GM19240 (cell line): ENCODE results near the gene TNP1.

Experiments used
- DNase-seq: peaks from one replicate; pipeline ENCODE4 v3.0.0; 2011; ENCODE audit warnings: low spot score; ENCODE audit not compliant: insufficient read length

Gene TNP1

GRCh38 chr2:216842636-216843035, 17.2 kb downstream of the TNP1 start:
- DNase-seq, result no peak

DNA sequence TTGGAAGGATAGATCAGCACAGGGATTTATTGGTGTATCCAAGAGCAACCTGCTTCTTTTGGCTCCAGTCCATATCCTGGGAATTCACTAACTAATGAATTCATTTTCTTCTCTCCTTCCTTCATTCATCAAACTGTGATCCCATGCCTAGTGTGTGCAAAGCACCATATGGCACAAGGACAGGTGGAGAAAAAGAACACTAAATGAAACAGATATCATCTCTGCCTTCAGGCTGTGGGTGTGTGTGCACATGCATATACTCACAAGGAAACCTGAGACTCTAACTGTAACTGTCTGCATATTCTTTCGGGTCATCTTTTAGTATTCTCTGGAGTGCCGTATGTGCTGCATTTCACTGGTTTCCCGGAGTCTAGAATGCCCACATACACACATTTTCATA, 20.2 kb downstream of the TNP1 start:
- no peak for DNase-seq

GRCh38 chr2:216838151-216838550, 21.7 kb downstream of the TNP1 start:
- DNase-seq, result no peak

DNA sequence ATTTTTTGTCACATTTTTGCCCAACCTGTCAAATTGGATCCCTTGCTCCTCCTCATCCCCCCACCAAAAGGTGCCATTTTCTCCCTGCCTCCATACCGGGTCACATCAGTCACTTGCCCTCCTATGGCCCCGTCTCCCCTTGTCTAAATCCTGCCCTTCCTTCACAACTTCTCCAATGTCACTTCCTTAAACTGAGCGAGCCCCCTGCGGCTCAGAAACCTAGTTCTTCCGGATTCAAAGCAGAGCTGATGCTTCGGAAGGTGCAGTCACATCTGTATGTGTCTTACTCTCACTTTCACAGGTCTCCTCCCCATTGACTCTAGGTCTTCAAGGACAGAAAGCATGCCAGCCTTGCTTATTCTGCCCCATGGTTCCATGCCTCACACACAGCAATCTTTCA, 22.1 kb downstream of the TNP1 start:
- DNase-seq, result no peak

- no peak for DNase-seq
Observed at GRCh38 chr2:216833061-216833460, 26.8 kb downstream of the TNP1 start.

GRCh38 chr2:216830346-216830745, 29.5 kb downstream of the TNP1 start:
- DNase-seq, result no peak

DNA sequence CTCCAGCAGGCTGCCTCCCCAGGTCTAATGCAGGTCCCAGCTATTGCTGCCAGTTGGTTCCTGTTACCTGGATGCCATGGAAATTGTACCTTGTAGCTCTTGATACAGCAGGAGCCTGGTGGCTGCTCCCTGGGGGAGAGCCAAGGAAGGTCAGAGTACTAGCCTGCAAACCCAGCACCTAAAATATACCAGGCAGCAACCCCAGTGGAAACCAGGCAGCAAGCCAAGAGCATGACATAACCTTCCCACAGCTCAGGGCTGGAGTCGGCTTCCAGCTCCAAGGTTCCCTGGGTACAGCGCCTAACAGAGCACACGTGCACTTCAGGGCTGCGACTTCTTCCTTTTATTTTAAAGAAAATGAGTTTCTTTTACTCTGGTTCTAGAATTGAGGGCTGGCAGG, 30.3 kb downstream of the TNP1 start:
- no peak for DNase-seq

DNA sequence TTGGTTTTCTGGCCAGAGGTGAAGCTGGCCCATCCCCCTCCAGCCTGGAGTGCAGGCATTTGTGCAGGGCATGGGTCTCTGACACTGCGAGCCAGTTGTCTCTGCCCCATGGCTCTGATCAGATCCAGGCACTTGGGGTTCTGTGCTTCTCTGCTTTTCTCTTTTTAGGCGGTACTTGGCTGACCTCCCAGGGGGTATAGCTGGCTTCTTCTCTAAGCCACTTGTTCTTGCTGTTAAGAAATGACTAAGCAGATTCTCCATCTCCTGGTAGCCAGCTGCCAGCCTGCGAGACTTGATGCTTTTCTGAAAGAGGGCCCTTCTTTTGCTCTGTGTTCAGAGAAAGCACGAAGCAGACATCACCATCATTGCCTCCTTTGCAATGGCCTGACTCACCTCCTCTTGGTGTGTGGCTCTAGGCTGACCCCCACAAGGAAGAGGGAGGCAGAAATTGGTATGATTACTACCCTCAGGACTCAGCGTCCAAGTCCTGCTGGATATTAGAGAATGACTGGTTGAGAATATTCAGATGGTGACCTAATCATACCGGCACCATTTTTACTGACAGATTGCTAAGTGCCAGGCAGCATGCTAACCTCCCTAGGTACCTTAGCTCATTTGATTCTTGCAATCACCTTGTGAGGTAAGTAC, 32.7 kb downstream of the TNP1 start:
- no peak for DNase-seq

DNA sequence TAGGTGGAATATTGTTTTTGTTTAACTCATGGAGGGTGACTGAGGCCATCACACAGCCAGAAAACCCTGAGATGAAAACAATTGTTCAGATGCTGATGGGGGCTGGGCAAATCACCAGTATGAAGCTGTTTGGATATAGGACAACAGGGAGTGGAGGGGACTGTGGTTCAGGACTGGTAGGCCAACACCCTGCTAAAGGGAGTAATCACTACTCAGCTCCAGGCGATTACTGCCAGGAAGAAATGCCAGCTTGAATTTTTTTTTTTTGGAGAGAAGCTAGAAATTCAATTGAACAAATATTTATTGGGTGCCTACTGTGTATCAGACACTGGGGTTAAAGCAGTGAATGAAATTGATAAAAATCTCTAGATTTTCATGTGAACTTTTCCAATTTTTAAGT, 37.4 kb downstream of the TNP1 start:
- no peak for DNase-seq

- DNase-seq, result no peak
Observed at GRCh38 chr2:216820709-216821108, 39.2 kb downstream of the TNP1 start.

GRCh38 chr2:216819766-216820165, 40.1 kb downstream of the TNP1 start:
- DNase-seq, result no peak

- no peak for DNase-seq
Observed at GRCh38 chr2:216819055-216819454, 40.8 kb downstream of the TNP1 start.

DNA sequence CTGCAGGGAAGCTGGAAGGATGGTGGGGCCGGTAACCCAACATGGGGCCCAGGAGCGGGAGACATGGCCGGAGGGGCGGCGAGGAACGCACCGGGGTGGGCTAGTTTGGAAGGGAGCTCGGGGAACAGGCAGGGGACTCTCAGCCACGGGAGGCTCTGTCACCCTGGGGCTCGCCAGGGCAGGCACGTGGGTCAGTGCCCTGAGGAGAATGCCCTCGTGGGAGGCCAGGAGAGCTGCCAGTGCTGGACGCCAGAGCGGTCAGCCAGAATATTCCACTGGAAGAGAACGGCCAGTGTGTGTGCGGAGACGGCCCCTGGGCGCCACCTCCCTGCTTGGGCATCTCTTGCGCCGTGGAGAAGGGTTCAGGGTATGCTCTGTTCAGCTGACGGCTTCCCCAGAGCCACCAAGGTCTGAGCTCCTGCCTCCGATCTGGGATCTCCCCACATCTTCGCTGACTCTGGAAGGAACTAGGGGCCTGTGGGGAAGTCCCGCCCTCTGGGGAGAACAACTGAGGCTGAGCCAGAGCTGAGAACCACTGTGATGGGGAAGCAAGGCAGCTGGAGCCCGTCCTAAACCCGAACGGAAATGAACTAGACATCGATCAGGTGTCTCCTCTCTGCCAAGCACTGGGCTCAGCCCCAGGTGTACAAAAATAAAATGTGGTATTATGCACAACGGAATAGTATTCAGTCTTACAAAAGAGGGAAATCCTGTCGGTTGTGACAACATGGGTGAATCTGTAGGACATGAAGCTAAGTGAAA, 49.3 kb downstream of the TNP1 start:
- DNase-seq, result no peak
